Endothelial cell of umbilical vein (primary cell): Measurements from ENCODE around the gene NFATC2. TPM values are rescaled to one million over a fixed set of nuclear protein-coding genes. Genes with fewer than 3 reads are reported as not detected.

Source experiments
- BruUV-seq: library from RNA; stranded (reverse); fragments of 400-500 nt; replicated peaks from 2 replicates; lab custom pipeline; 2021; lab: Mats Ljungman, UMichigan
- CTCF ChIA-PET: fragments of 300-600, 350-600 bp; sonication (Branson Sonifier 250); formaldehyde crosslinking; loops from one replicate; lab custom pipeline; 2021; ENCODE audit warnings: antibody characterized with exemption, inconsistent platforms; lab: Charles Lee
- POLR2A ChIA-PET: fragments of 300-600, 350-600 bp; sonication (Branson Sonifier 250); formaldehyde crosslinking; loops from one replicate; lab custom pipeline; 2021; ENCODE audit warnings: antibody characterized with exemption, inconsistent platforms; lab: Charles Lee
- DNase-seq: peaks from one replicate; pipeline ENCODE4 v3.0.0-alpha.2; 2011; ENCODE audit warnings: low read depth, low spot score
- FAIRE-seq: peaks from 2 replicates; lab custom pipeline; 2011; peaks lifted over from hg19 to GRCh38; lab: Jason Lieb, UNC
- H2AFZ ChIP-seq: 2 replicates; pipeline ENCODE4 v1.6.0; 2012; ENCODE audit warnings: low read depth, low read length, control low read depth, inconsistent platforms
- H3K27ac ChIP-seq: 2 replicates; pipeline ENCODE4 v1.5.1; 2011; ENCODE audit warnings: low read depth, mild to moderate bottlenecking, control low read depth, low read length, moderate library complexity; ENCODE audit not compliant: insufficient read depth
- H3K27me3 ChIP-seq, 2 experiments: 2 replicates each; pipeline versions ENCODE4 v1.6.0 to v1.6.1; 2011; ENCODE audit warnings: low read length in 2 of 2, mixed read lengths in 1 of 2; ENCODE audit not compliant: control insufficient read depth in 2 of 2, insufficient read depth in 2 of 2
- H3K36me3 ChIP-seq, 2 experiments: 2 replicates in 1 of 2; 3 replicates in 1 of 2; pipeline ENCODE4 v1.5.1; 2011; ENCODE audit warnings: low read length in 2 of 2, mild to moderate bottlenecking in 1 of 2, moderate library complexity in 1 of 2; ENCODE audit not compliant: control insufficient read depth in 2 of 2, insufficient read depth in 2 of 2; ENCODE audit errors: extremely low read depth in 1 of 2
- H3K4me1 ChIP-seq: 3 replicates; pipeline ENCODE4 v1.5.1; 2011; ENCODE audit warnings: mild to moderate bottlenecking, low read length; ENCODE audit not compliant: control insufficient read depth, insufficient read depth; ENCODE audit errors: extremely low read depth
- H3K4me2 ChIP-seq: 2 replicates; pipeline ENCODE4 v1.6.1; 2011; ENCODE audit warnings: low read length, control low read depth, mixed read lengths; ENCODE audit not compliant: insufficient read depth
- H3K4me3 ChIP-seq, 3 experiments: fragments of 200-600 bp in 1 of 3; sonication (generic), shearing (Covaris generic) in 1 of 3; replicated peaks in 1 of 3; 2 replicates each; pipeline ENCODE4 v1.5.1; 2011 to 2016; ENCODE audit warnings: control low read depth in 3 of 3, low read length in 3 of 3, mild to moderate bottlenecking in 2 of 3, inconsistent platforms in 1 of 3, low read depth in 1 of 3, moderate library complexity in 1 of 3; ENCODE audit not compliant: insufficient read depth in 1 of 3
- H3K79me2 ChIP-seq: 2 replicates; pipeline ENCODE4 v1.6.0; 2012; ENCODE audit warnings: low read length, inconsistent platforms; ENCODE audit not compliant: control insufficient read depth, insufficient read depth
- H3K9ac ChIP-seq: replicated peaks from 2 replicates; pipeline ENCODE3; 2011; ENCODE audit warnings: low read length, control low read depth; ENCODE audit not compliant: insufficient read depth; ENCODE audit errors: extremely low read depth
- H3K9me1 ChIP-seq: replicated peaks from 3 replicates; pipeline ENCODE4 v1.6.0; 2011; ENCODE audit warnings: mild to moderate bottlenecking, low read length; ENCODE audit not compliant: control insufficient read depth, insufficient read depth; ENCODE audit errors: extremely low read depth
- H3K9me3 ChIP-seq: replicated peaks from 2 replicates; pipeline ENCODE4 v1.5.1; 2012; ENCODE audit warnings: low read length, inconsistent platforms; ENCODE audit not compliant: control insufficient read depth, insufficient read depth
- H4K20me1 ChIP-seq: replicated peaks from 2 replicates; pipeline ENCODE3; 2011; ENCODE audit warnings: mild to moderate bottlenecking, low read length; ENCODE audit not compliant: control insufficient read depth, insufficient read depth; ENCODE audit errors: extremely low read depth
- EZH2 ChIP-seq: IDR thresholded peaks from 2 replicates; pipeline ENCODE4 v1.6.1; 2012; ENCODE audit warnings: borderline replicate concordance, low read depth, mild to moderate bottlenecking, moderate library complexity, low read length, inconsistent platforms; ENCODE audit not compliant: severe bottlenecking
- FOS ChIP-seq: IDR thresholded peaks from 2 replicates; pipeline ENCODE4 v1.6.1; 2011; ENCODE audit warnings: mild to moderate bottlenecking, low read length, moderate library complexity, borderline replicate concordance; ENCODE audit not compliant: insufficient read depth
- GATA2 ChIP-seq: IDR thresholded peaks from 2 replicates; pipeline ENCODE4 v1.7.0; 2011; ENCODE audit warnings: low read depth, mild to moderate bottlenecking, moderate library complexity, mixed read lengths, low read length; ENCODE audit not compliant: insufficient read length, insufficient read depth
- JUN ChIP-seq: IDR thresholded peaks from 2 replicates; pipeline ENCODE4 v1.6.1; 2011; ENCODE audit warnings: borderline replicate concordance, low read depth; ENCODE audit not compliant: insufficient read length, insufficient read depth
- MYC ChIP-seq: IDR thresholded peaks from one replicate; pipeline ENCODE4 v1.6.1; 2011; ENCODE audit warnings: mild to moderate bottlenecking, low read depth, low read length
- POLR2A ChIP-seq: IDR thresholded peaks from 2 replicates; pipeline ENCODE4 v1.6.1; 2012; ENCODE audit warnings: low read depth, mild to moderate bottlenecking, control low read depth, low read length
- POLR2AphosphoS5 ChIP-seq: IDR thresholded peaks from 2 replicates; pipeline ENCODE4 v1.6.1; 2012; ENCODE audit warnings: low read depth, mild to moderate bottlenecking, control low read depth, low read length, moderate library complexity; ENCODE audit not compliant: insufficient read depth
- dilution Hi-C: fragments of 300-500 bp; cut with MboI; formaldehyde crosslinking; loops from one replicate; pipeline ENCODE4 v1.15.0; 2019; ENCODE audit warnings: low sequenced_read_pairs; ENCODE audit not compliant: extremely low pct_ligation_motif_present
- intact Hi-C: fragments of 100-400 bp; cut with micrococcal nuclease; formaldehyde crosslinking; loops from one replicate; pipeline ENCODE4 v1.10.0; 2022
- polyA plus RNA-seq, 4 experiments: library from polyadenylated mRNA; depleted of rRNA in 3 of 4; stranded (reverse) in 3 of 4; unstranded in 1 of 4; fragments of >200 nt; gene quantifications; 2 replicates each; pipeline versions ENCODE4 v1.2.1 to v1.2.3, GENCODE V29; 2011 to 2012; ENCODE audit warnings: missing spikeins in 1 of 4
- total RNA-seq: library from RNA; stranded (reverse); gene quantifications from 2 replicates; pipeline ENCODE4 v1.2.3, GENCODE V29; 2021
- TF ChIP-seq, protein P1 (sequence below), 2 donors: IDR thresholded peaks; 1 replicate in 1 of 2; 2 replicates in 1 of 2; pipeline ENCODE4 v1.5.1; 2011; ENCODE audit warnings: low read length in 2 of 2, mild to moderate bottlenecking in 2 of 2, moderate library complexity in 2 of 2, control low read depth in 1 of 2, inconsistent platforms in 1 of 2, low read depth in 1 of 2; ENCODE audit not compliant: insufficient read depth in 1 of 2; ENCODE audit errors: extremely low read depth in 1 of 2
- TF ChIP-seq, protein P2 (sequence below): IDR thresholded peaks from 2 replicates; pipeline ENCODE4 v1.6.1; 2011; ENCODE audit not compliant: insufficient read depth, insufficient read length

Gene NFATC2
- total and polyA plus RNA-seq, 2 donors (not counting 3 experiments of a cell fraction or from before 2014, with no cell fraction given) = 3.1 to 13.0 TPM

DNA sequence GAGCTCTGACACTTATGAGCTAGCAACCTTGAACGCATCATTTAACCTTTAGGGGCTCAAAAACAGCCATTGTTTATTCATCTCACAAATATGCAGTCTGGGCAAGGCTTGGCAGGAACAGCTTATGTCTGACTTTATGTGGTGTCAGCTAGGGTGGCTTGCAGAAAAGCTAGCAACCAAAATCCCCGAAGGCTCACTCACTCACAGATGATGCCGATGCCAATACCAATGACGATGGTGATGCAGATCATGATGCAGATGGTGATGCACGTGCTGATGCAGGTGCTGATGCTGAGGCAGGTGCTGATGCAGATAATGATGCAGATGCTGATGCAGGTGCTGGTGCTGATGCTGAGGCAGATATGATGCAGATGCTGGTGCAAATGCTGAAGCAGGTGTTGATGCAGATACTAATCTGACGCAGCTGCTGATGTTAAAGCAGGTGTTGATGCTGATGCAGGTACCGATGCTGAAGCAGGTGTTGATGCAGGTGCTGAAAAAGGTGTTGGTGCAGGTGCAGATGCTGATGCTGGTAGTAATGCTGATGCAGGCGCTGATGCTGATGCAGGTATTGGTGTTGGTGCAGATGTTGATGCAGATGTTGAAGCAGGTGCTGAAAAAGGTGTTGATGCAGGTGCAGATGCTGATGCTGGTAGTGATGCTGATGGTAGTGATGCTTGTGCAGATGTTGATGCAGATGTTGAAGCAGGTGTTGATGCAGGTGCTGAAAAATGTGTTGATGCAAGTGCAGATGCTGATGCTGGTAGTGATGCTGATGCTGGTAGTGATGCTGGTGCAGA lies 195.6 kb downstream of the NFATC2 start:
- TF ChIP-seq POLR2A = no peak
- TF ChIP-seq, protein P1, sequence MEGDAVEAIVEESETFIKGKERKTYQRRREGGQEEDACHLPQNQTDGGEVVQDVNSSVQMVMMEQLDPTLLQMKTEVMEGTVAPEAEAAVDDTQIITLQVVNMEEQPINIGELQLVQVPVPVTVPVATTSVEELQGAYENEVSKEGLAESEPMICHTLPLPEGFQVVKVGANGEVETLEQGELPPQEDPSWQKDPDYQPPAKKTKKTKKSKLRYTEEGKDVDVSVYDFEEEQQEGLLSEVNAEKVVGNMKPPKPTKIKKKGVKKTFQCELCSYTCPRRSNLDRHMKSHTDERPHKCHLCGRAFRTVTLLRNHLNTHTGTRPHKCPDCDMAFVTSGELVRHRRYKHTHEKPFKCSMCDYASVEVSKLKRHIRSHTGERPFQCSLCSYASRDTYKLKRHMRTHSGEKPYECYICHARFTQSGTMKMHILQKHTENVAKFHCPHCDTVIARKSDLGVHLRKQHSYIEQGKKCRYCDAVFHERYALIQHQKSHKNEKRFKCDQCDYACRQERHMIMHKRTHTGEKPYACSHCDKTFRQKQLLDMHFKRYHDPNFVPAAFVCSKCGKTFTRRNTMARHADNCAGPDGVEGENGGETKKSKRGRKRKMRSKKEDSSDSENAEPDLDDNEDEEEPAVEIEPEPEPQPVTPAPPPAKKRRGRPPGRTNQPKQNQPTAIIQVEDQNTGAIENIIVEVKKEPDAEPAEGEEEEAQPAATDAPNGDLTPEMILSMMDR (IDR thresholded peaks at IDR 0.05; ENCODE audit: extremely low read depth in 1 of 2, insufficient read depth in 1 of 2, low read depth in 1 of 2, low read length in 2 of 2) = no peak
- TF ChIP-seq GATA2 = no peak
- no peak for TF ChIP-seq FOS
- TF ChIP-seq, protein P2, sequence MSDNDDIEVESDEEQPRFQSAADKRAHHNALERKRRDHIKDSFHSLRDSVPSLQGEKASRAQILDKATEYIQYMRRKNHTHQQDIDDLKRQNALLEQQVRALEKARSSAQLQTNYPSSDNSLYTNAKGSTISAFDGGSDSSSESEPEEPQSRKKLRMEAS = no peak
- TF ChIP-seq JUN = no peak
- TF ChIP-seq MYC = no peak
- TF ChIP-seq POLR2AphosphoS5 = no peak
- TF ChIP-seq EZH2 = no peak
- intact Hi-C loops (no loop called here), dilution Hi-C loops (no loop called here)
- Histone ChIP-seq H3K9me1 (no peaks in the 10 kb centered on the region), H3K27me3 (no peaks in the 10 kb centered on the region), H3K4me1 (peaks cover 13% of the 10 kb centered on the region), H3K9ac (no peak overlapping the region), H3K27ac (no peak overlapping the region), H3K36me3 (no peaks in the 10 kb centered on the region), H3K4me2 (no peak overlapping the region), H3K4me3 (no peak overlapping the region), H2AFZ (no peak overlapping the region), H3K9me3 (no peaks in the 10 kb centered on the region), H4K20me1 (no peaks in the 10 kb centered on the region), H3K79me2 (no peaks in the 10 kb centered on the region)
- FAIRE-seq = no peak
- no peak for DNase-seq
- ChIA-PET POLR2A (no interaction called here), CTCF (interaction anchor here (0.8 to 1.8 kb wide), 6 partner anchors 8 to 359 kb away, joined by 3 to 11 read pairs (median 4); no protein-coding TSS in a partner anchor)
- no TSS peak for BruUV-seq
